Astrocyte of the spinal cord (primary cell): ENCODE measurements around the gene RNF130.

Experiments
- DNase-seq: peaks from one replicate; pipeline ENCODE4 v3.0.0; 2011; ENCODE audit warnings: low read depth, low spot score
- H3K4me3 ChIP-seq: 2 replicates; pipeline ENCODE4 v1.5.1; 2011; ENCODE audit warnings: low read depth, mild to moderate bottlenecking, low read length, moderate library complexity
- CTCF ChIP-seq: IDR thresholded peaks from 2 replicates; pipeline ENCODE4 v1.5.1; 2012; ENCODE audit warnings: low read depth, mild to moderate bottlenecking, low read length, inconsistent platforms
- in situ Hi-C: cut with HindIII; loops from 2 replicates; pipeline ENCODE4 v1.10.0; 2017; ENCODE audit warnings: low sequenced_read_pairs

Gene RNF130

GRCh38 chr5:180086816-180087399, 15.3 kb upstream of the RNF130 start:
- no peak for DNase-seq
- no peak overlapping the region for H3K4me3 ChIP-seq
- no peak for TF ChIP-seq CTCF
- in situ Hi-C loops, result no loop called here

- no peak for TF ChIP-seq CTCF
- in situ Hi-C loops, result no loop called here
- no peak for DNase-seq
These were observed 14.3 kb upstream of the RNF130 start for GRCh38 chr5:180085837-180086236.

GRCh38 chr5:180084638-180085561, 13.3 kb upstream of the RNF130 start:
- DNase-seq, result no peak
- TF ChIP-seq CTCF, result no peak
- H3K4me3 ChIP-seq, result no peak overlapping the region
- in situ Hi-C loops, result no loop called here

More at GRCh38 chr5:180085837-180086236, 14.3 kb upstream of the RNF130 start:
- H3K4me3 ChIP-seq, result no peak overlapping the region

- no peak overlapping the region for H3K4me3 ChIP-seq
- in situ Hi-C loops, result no loop called here
- DNase-seq, result no peak
- TF ChIP-seq CTCF, result no peak
These were observed 12.0 kb upstream of the RNF130 start for GRCh38 chr5:180083529-180084060.

- no peak overlapping the region for H3K4me3 ChIP-seq
- in situ Hi-C loops, result no loop called here
- no peak for TF ChIP-seq CTCF
- DNase-seq, result no peak
These were observed 11.3 kb upstream of the RNF130 start for GRCh38 chr5:180082633-180083420.

- H3K4me3 ChIP-seq, result no peak overlapping the region
- no peak for TF ChIP-seq CTCF
- no peak for DNase-seq
- in situ Hi-C loops, result no loop called here
These were observed 9.9 kb upstream of the RNF130 start for GRCh38 chr5:180081481-180081880.
